Measurements from ENCODE around the gene LRRC3.
"Not testable (repeated sequence)": the region's sequence is repeated elsewhere in the genome, so short reads cannot be mapped to it uniquely, and the experiment has no call there.

The LRRC3 gene, protein sequence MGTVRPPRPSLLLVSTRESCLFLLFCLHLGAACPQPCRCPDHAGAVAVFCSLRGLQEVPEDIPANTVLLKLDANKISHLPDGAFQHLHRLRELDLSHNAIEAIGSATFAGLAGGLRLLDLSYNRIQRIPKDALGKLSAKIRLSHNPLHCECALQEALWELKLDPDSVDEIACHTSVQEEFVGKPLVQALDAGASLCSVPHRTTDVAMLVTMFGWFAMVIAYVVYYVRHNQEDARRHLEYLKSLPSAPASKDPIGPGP

DNA sequence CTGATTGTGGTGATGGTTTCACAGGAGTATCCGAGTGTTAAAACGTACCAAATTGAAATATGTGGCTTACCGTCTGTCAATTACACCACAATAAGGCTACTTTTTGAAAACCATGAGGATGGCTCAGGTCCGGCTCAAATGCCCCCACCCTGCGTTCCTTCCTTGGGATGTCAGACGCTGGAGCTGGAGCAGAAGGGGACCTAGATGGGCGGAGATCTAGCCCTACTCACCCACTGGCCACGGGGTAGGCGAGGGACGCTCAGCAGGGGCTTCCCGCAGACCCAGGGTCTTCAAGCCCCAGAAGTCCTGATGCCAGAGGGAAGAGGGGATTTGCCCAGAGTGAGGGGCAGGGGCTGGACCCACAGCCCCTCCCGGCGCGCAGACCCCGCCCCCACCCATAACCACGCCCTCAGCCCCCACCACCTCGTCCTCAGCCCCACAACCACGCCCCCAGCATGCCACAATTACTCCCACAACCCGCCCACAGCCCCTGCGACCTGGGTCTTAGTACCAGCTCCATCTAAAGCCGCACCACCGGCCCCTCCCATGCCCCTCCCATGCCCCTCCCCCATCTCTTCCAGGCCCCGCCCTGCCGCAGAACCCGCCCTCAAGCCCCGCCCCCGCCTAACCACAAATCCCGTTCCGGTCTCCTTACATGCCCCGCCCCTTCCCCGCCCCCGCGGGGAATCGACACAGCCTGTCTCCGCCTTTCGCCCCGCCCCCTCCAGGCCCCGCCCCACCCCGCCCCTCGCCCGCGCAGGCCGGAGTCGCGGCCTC, at the start of gene LRRC3:
TSS of gene LRRC3 (plus strand) at position 764 of the 777 bp plus-strand sequence. CDS start 1,135 bp downstream, outside the sequence.
- no peak for DNase-seq

DNA sequence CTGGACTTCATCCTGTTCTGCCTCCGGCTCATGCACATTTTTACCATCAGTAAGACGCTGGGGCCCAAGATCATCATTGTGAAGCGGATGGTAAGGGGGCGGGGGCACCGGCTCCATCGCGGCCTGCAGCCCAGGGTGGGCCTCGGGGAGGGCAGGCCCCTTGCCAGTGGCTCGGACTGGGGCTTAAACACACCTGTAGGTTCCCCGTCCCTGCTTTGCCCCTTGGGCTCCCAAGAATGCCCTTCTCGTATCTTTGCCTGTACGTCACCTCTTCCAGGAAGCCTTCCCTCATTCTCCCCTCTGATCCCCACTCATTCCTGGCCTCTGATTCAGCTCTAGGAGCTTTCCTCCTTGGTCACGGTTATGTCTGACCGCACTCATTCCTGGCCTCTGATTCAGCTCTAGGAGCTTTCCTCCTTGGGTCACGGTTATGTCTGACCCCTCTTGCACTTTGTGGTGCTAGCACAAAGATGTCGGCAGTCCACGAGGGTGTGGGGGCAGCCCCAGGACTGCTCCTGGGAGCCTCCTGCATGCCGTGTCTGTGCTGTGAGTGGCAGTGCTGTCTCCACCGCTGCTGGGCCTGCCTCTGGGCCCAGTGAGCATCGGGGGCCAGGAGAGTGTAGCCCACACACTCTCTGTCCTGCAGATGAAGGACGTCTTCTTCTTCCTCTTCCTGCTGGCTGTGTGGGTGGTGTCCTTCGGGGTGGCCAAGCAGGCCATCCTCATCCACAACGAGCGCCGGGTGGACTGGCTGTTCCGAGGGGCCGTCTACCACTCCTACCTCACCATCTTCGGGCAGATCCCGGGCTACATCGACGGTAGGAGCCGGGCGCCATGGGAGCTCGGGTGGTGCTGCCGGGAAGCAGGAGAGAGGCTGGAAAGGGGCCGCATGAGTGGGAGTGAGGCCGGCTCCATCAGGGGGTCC, 49.1 kb upstream of the LRRC3 start:
- no peak for DNase-seq

DNA sequence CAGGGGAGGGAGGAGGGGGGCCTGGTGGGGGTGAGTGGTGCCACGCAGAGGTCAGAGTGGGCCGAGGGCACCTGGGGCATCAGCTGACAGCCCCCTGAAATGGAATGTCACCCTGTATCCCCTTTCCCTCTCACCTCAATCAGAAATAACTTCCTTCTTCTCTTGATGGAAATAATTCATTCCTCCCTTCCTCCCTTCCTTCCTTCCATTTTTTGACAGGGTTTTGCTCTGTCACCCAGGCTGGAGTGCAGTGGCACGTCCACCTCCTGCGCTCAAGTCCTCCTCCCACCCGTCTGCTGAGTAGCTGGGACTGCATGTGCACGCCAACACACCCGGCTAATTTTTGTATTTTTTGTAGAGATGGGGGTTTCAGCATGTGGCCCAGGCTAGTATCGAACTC, 48.4 kb upstream of the LRRC3 start:
- no peak for DNase-seq

DNA sequence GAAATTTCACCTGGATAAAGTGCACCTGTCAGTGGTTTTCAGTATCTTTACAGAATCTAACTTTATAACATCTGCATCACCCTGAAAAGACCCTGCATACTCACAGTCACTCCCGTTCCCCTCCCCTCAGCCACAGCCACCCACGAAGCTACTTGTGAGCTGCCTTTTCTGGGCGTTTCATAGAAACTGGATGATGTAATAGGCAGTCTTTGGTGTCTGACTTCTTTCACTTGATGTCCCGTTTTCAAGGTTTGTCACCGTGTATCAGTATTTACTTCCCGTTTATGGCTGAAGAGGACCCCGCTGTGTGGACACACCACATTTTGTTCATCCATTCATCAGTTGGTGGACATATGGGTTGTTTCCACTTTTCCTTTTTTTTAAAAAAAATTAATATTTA, 47.8 kb upstream of the LRRC3 start:
- no peak for DNase-seq

DNA sequence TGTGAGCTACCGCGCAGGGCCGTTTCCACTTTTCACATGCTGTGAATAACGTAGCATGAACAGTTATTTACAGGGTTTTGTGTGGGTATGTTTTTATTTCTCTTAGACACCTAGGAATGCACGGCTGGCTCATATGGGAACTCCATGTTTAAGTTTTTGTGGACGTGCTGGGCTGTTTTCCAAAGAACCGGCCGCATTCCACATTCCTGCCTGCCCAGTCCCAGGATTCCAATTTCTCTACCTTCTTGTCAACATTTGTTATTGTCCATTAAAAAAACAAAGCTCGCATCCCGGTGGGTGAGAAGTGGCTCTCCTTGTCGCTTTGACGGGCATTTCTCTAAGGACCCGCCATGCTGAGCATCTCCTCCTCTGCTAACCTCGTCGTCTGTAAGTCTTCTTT, 47.1 kb upstream of the LRRC3 start:
- no peak for DNase-seq

DNA sequence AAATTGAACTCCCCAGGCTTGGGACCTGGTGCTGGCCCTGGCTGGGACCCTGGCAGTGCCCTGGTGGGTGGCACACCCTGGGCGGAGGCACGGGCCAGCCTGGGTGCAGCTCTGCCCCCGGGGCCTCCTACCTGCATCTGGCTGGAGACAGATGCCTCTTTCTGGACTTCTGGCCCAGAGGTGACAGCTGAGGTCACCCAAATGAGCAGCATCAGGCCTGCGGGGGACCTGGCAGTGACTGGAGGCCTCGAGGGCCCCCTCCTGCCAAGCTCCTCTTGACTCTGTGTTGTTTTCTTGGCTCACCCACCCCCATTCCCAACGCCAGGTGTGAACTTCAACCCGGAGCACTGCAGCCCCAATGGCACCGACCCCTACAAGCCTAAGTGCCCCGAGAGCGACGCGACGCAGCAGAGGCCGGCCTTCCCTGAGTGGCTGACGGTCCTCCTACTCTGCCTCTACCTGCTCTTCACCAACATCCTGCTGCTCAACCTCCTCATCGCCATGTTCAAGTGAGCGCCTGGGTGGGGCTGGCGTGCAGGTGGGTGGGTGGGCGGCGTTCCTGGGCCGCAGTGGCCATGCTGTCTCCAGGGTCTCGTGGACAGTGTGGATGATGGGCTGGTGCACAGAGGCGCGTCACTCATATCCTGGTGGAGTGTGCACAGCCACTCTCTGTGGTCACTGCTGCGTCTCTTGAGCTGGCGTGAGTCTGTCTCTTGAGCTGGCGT, 41.6 kb upstream of the LRRC3 start:
- no peak for DNase-seq

DNA sequence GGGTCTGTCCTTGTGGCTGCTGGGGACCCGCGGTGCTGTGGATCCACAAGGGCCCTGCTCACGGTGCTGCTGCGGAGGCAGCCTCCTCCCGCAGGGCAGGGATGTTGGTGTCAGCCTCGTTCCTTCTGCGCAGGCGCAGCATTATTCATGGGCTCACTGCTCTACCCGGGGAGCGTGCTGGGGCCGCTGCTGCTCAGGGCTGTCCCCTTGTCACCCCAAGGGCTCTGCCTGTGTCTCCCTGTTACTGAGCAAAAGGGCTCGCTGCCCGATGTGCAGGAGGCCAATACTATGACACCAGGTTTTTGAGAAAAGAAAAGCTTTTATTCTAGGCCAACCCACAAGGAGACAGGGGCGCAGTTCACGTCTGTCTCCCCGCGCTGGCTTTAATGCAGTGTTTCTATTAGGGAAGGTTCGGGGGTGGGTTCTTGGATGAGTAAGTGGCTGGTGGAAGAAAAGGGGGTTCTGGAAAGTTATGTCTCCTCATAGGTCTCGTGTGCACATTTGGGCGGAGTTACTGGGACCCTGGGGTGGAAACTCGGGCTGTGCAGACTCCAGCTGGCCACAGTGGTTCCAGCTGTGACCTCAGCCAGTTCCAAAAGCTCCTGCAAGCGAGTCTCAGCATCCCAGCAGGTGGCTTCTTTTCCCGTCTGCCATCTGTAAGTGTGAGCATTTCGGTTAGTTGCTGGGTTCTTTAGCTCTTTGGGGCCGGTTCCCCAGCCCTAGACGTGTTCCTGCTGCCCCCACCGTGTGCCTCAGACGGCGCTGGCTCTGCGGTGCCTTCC, 40.8 kb upstream of the LRRC3 start:
- DNase-seq: no peak

DNA sequence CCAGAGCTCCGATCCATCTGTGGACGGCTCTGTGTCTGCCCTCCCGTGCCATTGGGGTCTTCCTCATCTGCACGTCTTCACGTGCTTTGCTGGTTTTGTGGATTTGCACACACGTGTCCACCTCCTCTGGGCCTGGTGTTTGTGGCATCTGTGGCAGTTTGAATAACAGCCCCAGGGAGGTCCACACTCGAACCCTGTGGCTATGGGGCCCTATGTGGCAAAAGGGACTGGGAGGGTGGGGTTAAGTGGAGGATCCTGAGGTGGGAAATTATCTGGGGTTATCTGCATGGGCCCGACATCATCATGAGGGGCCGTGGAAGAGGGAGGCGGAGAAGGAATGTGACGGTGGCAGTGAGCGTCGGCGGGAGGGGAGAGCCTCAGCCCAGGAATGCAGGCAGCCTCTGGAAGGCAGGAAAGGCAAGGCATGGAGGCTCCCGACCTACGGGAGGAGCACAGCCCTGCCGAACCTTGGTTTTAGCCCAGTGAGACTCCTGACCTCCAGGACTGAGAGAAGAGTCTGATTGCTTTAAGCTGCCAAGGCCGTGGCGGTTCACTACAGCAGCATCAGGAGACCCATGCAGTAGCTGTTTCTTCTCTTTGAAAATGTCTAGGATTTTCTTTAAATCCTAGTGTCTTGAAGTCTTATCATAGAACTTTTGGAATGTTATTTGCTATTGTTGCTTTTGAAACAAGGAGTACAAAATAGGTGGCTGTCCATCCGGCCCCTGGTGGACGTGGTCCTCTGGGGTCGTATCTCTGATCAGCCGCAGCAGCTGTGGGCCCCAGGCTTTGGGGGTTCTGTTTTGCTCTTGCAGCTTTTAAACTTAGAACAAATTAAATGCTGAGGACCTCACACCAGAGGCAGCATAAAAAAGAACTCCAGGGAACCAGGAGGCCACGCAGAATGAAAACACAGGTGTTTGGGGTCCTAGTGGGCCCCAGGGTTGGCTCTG, 40.0 kb upstream of the LRRC3 start:
- DNase-seq: no peak

DNA sequence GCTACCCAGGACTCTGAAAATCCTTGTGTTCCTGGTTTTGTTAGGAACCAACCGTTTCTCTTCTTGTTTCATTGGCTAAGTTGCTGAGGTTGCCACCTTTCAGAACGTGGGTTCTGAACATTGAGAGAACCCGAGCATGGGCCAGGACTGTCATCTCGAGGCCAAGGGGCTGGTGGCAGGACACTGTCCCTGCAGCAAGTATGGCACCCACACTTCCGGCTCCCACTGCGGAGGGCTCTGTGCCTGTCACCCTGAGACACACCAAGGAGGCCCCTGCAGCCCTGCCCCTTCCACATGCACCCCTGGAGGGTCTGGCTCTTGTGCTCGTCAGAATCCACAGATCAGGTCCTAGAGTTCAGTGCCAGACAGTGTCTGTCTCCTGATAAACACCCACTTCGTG, 39.1 kb upstream of the LRRC3 start:
- no peak for DNase-seq

DNA sequence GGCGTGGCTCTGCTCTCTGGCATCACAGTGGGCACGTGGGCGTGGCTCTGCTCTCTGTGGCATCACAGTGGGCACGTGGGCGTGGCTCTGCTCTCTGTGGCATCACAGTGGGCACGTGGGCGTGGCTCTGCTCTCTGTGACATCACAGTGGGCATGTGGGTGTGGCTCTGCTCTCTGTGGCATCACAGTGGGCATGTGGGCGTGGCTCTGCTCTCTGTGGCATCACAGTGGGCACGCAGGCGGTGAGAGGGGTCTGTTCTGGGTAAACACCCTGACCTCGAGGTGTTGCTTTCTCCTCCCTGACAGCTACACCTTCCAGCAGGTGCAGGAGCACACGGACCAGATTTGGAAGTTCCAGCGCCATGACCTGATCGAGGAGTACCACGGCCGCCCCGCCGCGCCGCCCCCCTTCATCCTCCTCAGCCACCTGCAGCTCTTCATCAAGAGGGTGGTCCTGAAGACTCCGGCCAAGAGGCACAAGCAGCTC, 37.6 kb upstream of the LRRC3 start:
- not testable (repeated sequence) for DNase-seq

DNA sequence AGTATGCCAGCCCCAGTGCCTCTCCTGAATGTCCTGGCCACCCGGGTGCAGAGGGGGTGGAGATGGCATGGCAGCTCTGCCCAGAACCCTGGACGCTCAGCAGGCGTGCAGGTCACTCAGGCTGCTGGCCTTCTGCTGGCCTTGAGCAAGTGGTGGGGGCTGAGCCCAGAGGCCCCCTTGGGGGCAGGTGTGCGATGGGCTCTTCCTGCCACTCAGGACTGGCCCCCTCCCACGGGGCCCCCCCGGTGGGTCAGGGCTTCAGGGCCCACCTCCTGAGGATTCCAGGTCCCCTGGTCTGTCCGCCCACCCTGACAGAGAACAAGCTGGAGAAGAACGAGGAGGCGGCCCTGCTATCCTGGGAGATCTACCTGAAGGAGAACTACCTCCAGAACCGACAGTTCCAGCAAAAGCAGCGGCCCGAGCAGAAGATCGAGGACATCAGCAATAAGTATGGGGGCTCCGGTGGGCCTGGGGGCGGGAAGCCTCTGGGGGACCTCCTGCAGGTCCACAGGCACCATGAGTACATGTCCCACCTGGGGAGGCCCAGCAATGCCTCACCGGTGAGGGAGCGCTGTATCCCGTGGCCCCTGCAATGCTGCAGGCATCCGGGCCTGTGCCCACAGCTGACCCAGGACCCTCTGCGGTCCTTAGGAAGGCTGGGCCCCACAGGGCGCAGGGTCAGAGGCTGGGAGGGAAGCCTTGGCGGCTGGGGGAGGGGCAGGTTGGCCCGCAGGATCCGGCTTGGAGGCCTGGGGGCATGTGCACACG, 37.0 kb upstream of the LRRC3 start:
- no peak for DNase-seq

DNA sequence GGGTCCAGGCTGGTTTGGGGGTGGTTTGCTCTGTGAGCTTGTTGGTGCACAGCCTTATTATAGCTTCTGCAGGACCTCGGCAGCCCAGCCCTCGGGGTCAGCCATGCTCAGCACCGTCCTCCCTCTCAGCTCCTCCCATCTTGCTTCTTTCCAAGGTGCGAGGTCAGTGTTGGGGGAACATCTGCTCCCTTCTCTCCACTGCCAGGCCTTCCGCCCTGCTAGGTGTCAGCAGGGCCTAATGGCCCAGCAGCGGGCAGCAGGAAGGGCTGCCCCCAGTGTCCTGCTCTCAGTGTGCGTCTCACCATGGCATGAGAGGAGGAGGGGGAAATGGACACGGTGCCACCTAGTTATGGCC, 36.5 kb upstream of the LRRC3 start:
- no peak for DNase-seq

DNA sequence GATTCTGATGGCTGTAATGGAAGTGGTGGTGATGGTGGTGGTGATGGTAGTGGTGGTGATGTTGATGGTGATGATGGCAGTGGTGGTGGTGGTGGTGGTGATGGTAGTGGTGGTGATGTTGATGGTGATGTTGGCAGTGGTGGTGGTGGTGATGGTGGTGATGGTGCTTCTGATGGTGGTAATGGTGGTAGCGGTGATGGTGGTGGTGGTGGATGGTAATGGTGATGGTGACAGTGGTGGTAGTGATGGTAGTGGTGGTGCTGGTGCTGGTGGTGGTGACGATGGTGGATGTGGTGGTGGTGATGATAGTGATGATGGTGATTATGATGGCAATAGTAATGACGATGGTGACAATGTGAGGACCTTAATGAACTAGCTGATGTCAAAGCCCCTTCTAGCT, 35.6 kb upstream of the LRRC3 start:
- DNase-seq: no peak

DNA sequence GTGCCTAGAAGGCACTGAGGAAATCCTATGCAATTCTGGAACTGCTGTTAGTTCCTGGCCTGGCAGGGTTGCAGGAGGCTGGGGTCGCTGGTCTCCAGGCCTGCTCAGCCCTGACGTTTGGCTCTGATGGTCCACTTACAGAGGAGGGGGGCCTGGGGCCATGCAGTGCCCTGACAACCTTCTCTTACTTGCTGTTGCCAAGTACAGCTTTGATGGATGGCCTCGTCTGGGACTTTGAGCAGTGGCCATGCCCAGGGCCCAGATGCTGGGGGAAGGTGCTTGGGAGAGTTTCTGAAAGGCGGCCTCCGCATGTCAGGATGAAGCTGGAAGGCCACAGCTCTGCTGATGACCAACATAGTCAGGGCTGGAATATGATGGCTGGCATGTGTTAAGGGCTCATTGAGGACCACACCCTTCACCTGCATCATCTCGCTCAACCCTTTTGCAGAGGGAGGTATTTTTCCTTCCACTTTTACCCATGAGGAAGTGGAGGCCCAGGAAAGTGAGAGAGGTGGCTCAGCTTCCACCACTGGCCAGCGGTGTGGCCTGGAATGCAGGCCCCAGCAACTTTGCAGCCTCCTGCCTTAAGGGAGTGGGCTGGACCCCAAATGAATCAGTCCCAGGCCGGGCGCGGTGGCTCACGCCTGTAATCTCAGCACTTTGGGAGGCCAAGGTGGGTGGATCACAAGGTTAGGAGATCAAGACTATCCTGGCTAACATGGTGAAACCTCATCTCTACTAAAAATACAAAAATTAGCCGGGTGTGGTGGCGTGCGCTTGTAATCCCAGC, 34.7 kb upstream of the LRRC3 start:
- no peak for DNase-seq

DNA sequence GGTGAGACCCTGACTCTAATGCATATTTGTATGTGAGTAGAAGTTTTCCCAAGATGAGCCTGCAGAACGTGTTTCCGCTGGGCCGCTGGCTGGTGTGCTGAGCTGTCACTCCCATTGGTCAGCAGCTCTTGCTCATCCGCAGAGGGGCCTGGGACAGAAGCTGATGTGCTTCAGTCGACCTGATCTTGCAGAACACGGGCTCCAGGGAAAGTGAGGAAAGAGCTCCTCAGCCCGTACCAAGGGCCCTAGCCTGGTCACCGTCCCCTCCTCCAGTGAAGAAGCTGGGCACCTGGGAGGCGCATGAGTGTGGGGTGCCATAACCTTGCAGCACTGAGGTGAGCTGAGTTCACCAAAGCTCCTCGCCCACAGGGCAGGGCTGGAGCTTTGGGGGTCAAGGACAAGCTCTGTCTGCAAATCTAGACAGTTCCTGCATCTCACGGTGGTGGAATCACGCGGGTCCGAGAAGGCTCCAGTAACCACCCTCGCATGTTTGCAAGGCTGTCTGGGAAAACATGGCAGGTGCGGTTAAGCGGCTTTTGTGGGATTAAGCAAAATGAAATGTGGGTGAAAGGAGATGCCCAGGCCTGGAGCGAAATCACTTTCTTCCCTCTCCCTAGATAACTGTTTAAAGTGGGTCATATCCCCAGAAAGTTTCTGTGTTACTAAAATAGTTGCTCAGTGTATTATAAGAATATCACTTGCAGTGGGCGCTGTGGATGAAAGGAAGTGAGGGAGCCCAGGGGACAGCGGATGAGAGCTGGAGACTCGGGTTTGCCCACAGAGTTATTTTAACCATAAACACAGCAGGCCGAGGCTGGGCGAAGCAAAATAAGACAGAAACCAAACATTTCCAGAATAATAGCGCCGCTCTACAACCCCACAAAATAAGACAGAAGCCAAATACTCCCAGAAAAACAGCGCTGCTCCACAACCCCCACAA, 33.1 kb upstream of the LRRC3 start:
- no peak for DNase-seq

DNA sequence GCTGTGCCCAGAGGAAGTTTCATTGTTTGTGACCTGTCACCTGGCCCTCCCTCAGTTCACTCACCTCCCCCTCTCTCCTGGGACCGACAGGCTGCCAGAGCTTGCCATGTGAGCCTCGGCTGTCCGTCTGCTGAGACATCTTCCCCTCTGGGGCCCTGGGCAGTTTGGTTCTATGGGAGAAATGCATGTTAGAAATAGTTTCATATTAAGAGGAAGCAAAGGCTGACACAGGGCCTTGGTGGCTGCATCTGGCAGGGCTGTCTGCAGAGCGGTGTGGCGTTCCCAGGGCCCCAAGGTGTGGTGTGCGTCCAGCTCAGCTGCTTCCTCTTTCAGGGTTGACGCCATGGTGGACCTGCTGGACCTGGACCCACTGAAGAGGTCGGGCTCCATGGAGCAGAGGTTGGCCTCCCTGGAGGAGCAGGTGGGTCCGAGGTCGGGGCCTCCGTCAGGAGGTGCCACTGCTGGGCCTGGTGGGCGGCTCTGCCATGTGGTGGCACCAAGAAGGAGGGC, 31.9 kb upstream of the LRRC3 start:
- DNase-seq: no peak

DNA sequence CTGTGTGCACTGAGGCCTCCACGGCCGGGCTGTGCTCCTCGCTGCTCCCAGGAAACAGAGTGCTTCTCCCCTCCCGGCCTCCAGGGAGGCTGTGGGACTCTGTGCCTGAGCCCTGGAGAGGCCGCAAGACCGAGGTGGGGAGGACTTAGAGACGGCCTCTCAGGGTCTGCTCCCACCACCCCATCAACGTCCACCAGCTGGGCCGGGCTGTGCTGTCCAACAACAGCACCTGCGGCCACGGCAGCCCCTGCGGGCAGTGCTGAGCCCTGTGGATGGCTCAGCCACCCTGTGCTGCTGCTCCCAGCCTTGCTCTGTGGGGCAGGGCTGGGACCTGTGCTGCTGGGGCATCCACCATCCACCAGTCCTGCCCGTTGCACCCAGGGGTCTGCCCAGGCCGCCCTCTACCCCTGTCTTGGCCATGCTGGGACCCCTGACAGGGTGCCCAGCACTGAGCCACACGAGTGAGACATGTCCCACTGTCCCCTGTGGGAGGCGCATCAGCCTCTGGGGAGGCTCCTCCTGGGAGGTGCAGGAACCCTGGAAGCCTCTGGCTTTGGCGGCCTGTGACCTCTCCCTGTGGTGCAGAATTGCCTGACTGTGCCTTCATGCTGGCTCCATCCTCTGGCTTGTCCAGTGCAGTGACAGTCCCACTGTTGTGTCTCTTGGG, 31.2 kb upstream of the LRRC3 start:
- DNase-seq: no peak

All from cerebellar nuclear complex (tissue), 1 donor.